Tibial nerve (tissue), 3 donors: Measurements from ENCODE around the gene LRRC37A3.
"Not testable (repeated sequence)": the region's sequence is repeated elsewhere in the genome, so short reads cannot be mapped to it uniquely, and the experiment has no call there.

ENCODE experiments used
- POLR2A ChIP-seq, 2 donors: fragments of 450-650 bp; IDR thresholded peaks; one replicate each; pipeline ENCODE4 v1.6.1; 2017; ENCODE audit warnings: antibody characterized with exemption in 2 of 2, mild to moderate bottlenecking in 2 of 2, moderate library complexity in 2 of 2
- TF ChIP-seq, protein P1 (sequence below), 5 experiments: fragments of 200-600 bp in 3 of 5; fragments of 450-650 bp in 2 of 5; sonication (generic) in 3 of 5; IDR thresholded peaks; one replicate each; pipeline ENCODE4 v1.5.1; 2016 to 2019; ENCODE audit warnings: antibody characterized with exemption in 5 of 5, mild to moderate bottlenecking in 3 of 5, moderate library complexity in 2 of 5

- not testable (repeated sequence) for TF ChIP-seq POLR2A (IDR thresholded peaks at IDR 0.05)
- TF ChIP-seq, protein P1, sequence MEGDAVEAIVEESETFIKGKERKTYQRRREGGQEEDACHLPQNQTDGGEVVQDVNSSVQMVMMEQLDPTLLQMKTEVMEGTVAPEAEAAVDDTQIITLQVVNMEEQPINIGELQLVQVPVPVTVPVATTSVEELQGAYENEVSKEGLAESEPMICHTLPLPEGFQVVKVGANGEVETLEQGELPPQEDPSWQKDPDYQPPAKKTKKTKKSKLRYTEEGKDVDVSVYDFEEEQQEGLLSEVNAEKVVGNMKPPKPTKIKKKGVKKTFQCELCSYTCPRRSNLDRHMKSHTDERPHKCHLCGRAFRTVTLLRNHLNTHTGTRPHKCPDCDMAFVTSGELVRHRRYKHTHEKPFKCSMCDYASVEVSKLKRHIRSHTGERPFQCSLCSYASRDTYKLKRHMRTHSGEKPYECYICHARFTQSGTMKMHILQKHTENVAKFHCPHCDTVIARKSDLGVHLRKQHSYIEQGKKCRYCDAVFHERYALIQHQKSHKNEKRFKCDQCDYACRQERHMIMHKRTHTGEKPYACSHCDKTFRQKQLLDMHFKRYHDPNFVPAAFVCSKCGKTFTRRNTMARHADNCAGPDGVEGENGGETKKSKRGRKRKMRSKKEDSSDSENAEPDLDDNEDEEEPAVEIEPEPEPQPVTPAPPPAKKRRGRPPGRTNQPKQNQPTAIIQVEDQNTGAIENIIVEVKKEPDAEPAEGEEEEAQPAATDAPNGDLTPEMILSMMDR (IDR thresholded peaks at IDR 0.05) = not testable (repeated sequence)
Measured at GRCh38 chr17:64915244-64915643, 4.0 kb downstream of the LRRC37A3 start.
